HEK293 (cell line): Measurements from ENCODE around the gene KRTAP4-6.
"Not testable (repeated sequence)": the region's sequence is repeated elsewhere in the genome, so short reads cannot be mapped to it uniquely, and the experiment has no call there.

Experiments used
- CTCF ChIA-PET: fragments of 350-600 bp; formaldehyde crosslinking; extraction: SDS; loops from one replicate; lab custom pipeline; 2021; ENCODE audit warnings: antibody characterized with exemption; lab: Yijun Ruan, JAX
- POLR2A ChIA-PET: fragments of 300-600 bp; formaldehyde crosslinking; extraction: SDS; loops from one replicate; lab custom pipeline; 2020; ENCODE audit warnings: antibody characterized with exemption, inconsistent platforms; lab: Yijun Ruan, JAX
- H3K27ac ChIP-seq: fragments of 200-500 bp; sonication (Bioruptor generic); 2 replicates; pipeline ENCODE4 v1.5.1; 2014; ENCODE audit warnings: low read depth, low read length, control low read depth, inconsistent platforms; ENCODE audit errors: extremely low read depth
- H3K36me3 ChIP-seq, 2 experiments: fragments of 200-500 bp in 1 of 2; sonication (Bioruptor generic) in 1 of 2; 1 replicate in 1 of 2; 2 replicates in 1 of 2; pipeline ENCODE4 v1.5.1; 2014 to 2017; ENCODE audit warnings: inconsistent platforms in 2 of 2, low read length in 2 of 2; ENCODE audit not compliant: control insufficient read depth in 2 of 2, insufficient read depth in 1 of 2
- H3K4me1 ChIP-seq: fragments of 200-500 bp; sonication (Bioruptor generic); 2 replicates; pipeline ENCODE4 v1.5.1; 2014; ENCODE audit warnings: mild to moderate bottlenecking, low read length, inconsistent platforms; ENCODE audit not compliant: control insufficient read depth, insufficient read depth
- H3K4me3 ChIP-seq: 2 replicates; pipeline ENCODE4 v1.5.1; 2011; ENCODE audit warnings: low read depth, mild to moderate bottlenecking, control low read depth, low read length, moderate library complexity
- H3K9me3 ChIP-seq: fragments of 200-500 bp; sonication (Bioruptor generic); 2 replicates; pipeline ENCODE4 v1.5.1; 2014; ENCODE audit warnings: low read depth, low read length, inconsistent platforms; ENCODE audit not compliant: control insufficient read depth, insufficient read depth
- KLF16 ChIP-seq: fragments of 450-650 bp; formaldehyde crosslinking; IDR thresholded peaks from 2 replicates; pipeline ENCODE4 v1.5.1; 2017; ENCODE audit warnings: missing biosample characterization, missing genetic modification characterization
- MEIS1 ChIP-seq: sonication (generic); formaldehyde crosslinking; IDR thresholded peaks from 2 replicates; pipeline ENCODE4 v1.8.1; 2022; ENCODE audit warnings: missing genetic modification reagents, mild to moderate bottlenecking, borderline replicate concordance
- ZFHX2 ChIP-seq: fragments of 450-650 bp; formaldehyde crosslinking; conservative IDR thresholded peaks from 2 replicates; pipeline ENCODE4 v1.5.1; 2016; ENCODE audit warnings: missing biosample characterization, missing genetic modification characterization
- ZNF133 ChIP-seq: fragments of 450-650 bp; formaldehyde crosslinking; IDR thresholded peaks from 2 replicates; pipeline ENCODE4 v1.5.1; 2016; ENCODE audit warnings: missing biosample characterization, missing genetic modification characterization
- ZNF140 ChIP-seq: fragments of 450-650 bp; formaldehyde crosslinking; IDR thresholded peaks from 2 replicates; pipeline ENCODE4 v1.5.1; 2016; ENCODE audit warnings: missing biosample characterization, missing genetic modification characterization
- ZNF175 ChIP-seq: fragments of 450-650 bp; formaldehyde crosslinking; IDR thresholded peaks from 2 replicates; pipeline ENCODE4 v1.5.1; 2016; ENCODE audit warnings: missing biosample characterization, missing genetic modification characterization
- ZNF202 ChIP-seq: fragments of 450-650 bp; formaldehyde crosslinking; IDR thresholded peaks from 2 replicates; pipeline ENCODE4 v1.5.1; 2016; ENCODE audit warnings: missing biosample characterization, missing genetic modification characterization, borderline replicate concordance
- ZNF335 ChIP-seq: fragments of 450-650 bp; formaldehyde crosslinking; conservative IDR thresholded peaks from 2 replicates; pipeline ENCODE4 v1.5.1; 2016; ENCODE audit warnings: missing biosample characterization, missing genetic modification characterization
- ZNF37A ChIP-seq: fragments of 450-650 bp; IDR thresholded peaks from 2 replicates; pipeline ENCODE4 v1.5.1; 2018; ENCODE audit warnings: missing biosample characterization, missing genetic modification characterization
- ZNF416 ChIP-seq: fragments of 450-650 bp; formaldehyde crosslinking; IDR thresholded peaks from 2 replicates; pipeline ENCODE4 v1.5.1; 2016; ENCODE audit warnings: missing biosample characterization, missing genetic modification characterization
- ZNF426 ChIP-seq: fragments of 450-650 bp; formaldehyde crosslinking; IDR thresholded peaks from 2 replicates; pipeline ENCODE4 v1.5.1; 2017; ENCODE audit warnings: missing biosample characterization, missing genetic modification characterization, mild to moderate bottlenecking, inconsistent platforms, moderate library complexity
- ZNF433 ChIP-seq: fragments of 450-650 bp; formaldehyde crosslinking; IDR thresholded peaks from 2 replicates; pipeline ENCODE4 v1.5.1; 2016; ENCODE audit warnings: missing biosample characterization, missing genetic modification characterization, low read depth
- ZNF501 ChIP-seq: fragments of 450-650 bp; formaldehyde crosslinking; IDR thresholded peaks from 2 replicates; pipeline ENCODE4 v1.5.1; 2016; ENCODE audit warnings: missing biosample characterization, missing genetic modification characterization
- ZNF585B ChIP-seq: fragments of 450-650 bp; formaldehyde crosslinking; IDR thresholded peaks from 2 replicates; pipeline ENCODE4 v1.5.1; 2016; ENCODE audit warnings: missing biosample characterization, missing genetic modification characterization
- ZNF629 ChIP-seq: fragments of 450-650 bp; formaldehyde crosslinking; IDR thresholded peaks from 2 replicates; pipeline ENCODE4 v1.5.1; 2017; ENCODE audit warnings: missing biosample characterization, missing genetic modification characterization
- ZNF707 ChIP-seq: fragments of 450-650 bp; formaldehyde crosslinking; IDR thresholded peaks from 2 replicates; pipeline ENCODE4 v1.5.1; 2016; ENCODE audit warnings: missing biosample characterization, missing genetic modification characterization
- ZNF777 ChIP-seq: fragments of 450-650 bp; formaldehyde crosslinking; IDR thresholded peaks from 2 replicates; pipeline ENCODE4 v1.5.1; 2017; ENCODE audit warnings: missing biosample characterization, missing genetic modification characterization, borderline replicate concordance
- TF ChIP-seq, protein P1 (sequence below): fragments of 450-650 bp; formaldehyde crosslinking; IDR thresholded peaks from 2 replicates; pipeline ENCODE4 v1.5.1; 2016; ENCODE audit warnings: missing biosample characterization, missing genetic modification characterization
- TF ChIP-seq, protein P2 (sequence below): fragments of 450-650 bp; formaldehyde crosslinking; IDR thresholded peaks from 2 replicates; pipeline ENCODE4 v1.5.1; 2016; ENCODE audit warnings: missing biosample characterization, missing genetic modification characterization
- TF ChIP-seq, protein P3 (sequence below): fragments of 450-650 bp; formaldehyde crosslinking; IDR thresholded peaks from 2 replicates; pipeline ENCODE4 v1.5.1; 2016; ENCODE audit warnings: missing biosample characterization, missing genetic modification characterization
- TF ChIP-seq, protein P4 (sequence below): fragments of 450-650 bp; formaldehyde crosslinking; IDR thresholded peaks from 2 replicates; pipeline ENCODE4 v1.5.1; 2016; ENCODE audit warnings: missing biosample characterization, missing genetic modification characterization

The KRTAP4-6 gene

DNA sequence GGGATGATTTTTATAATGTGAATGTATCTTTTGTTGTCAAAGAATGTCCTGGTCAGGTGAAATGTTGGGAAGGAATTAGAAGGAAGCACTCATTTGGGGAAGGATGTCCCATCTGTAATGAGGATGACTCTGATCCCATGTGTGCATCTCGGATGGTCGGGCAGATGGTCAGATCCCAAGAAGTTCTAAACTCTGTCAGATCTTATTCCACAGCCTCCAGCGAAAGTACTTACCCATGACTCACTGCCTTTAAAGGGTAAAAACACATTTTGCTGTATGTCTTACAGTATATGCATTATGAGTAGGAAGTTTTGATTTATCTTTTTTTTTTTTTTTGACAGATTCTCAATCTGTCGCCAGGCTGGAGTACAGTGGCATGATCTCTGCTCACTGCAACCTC, 21.6 kb downstream of the KRTAP4-6 start (continued):
- TF ChIP-seq, protein P1, sequence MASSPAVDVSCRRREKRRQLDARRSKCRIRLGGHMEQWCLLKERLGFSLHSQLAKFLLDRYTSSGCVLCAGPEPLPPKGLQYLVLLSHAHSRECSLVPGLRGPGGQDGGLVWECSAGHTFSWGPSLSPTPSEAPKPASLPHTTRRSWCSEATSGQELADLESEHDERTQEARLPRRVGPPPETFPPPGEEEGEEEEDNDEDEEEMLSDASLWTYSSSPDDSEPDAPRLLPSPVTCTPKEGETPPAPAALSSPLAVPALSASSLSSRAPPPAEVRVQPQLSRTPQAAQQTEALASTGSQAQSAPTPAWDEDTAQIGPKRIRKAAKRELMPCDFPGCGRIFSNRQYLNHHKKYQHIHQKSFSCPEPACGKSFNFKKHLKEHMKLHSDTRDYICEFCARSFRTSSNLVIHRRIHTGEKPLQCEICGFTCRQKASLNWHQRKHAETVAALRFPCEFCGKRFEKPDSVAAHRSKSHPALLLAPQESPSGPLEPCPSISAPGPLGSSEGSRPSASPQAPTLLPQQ (tag by site-specific recombination): no peak
- TF ChIP-seq, protein P2, sequence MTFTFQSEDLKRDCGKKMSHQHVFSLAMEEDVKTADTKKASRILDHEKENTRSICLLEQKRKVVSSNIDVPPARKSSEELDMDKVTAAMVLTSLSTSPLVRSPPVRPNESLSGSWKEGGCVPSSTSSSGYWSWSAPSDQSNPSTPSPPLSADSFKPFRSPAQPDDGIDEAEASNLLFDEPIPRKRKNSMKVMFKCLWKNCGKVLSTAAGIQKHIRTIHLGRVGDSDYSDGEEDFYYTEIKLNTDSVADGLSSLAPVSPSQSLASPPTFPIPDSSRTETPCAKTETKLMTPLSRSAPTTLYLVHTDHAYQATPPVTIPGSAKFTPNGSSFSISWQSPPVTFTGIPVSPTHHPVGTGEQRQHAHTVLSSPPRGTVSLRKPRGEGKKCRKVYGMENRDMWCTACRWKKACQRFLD (tag by site-specific recombination): no peak
- no peak for TF ChIP-seq KLF16 (tag by site-specific recombination)
- TF ChIP-seq ZNF335: no peak
- no peak for TF ChIP-seq ZNF433 (tag by site-specific recombination)
- TF ChIP-seq ZNF501 (tag by site-specific recombination): no peak
- TF ChIP-seq ZNF202: no peak
- TF ChIP-seq, protein P3, sequence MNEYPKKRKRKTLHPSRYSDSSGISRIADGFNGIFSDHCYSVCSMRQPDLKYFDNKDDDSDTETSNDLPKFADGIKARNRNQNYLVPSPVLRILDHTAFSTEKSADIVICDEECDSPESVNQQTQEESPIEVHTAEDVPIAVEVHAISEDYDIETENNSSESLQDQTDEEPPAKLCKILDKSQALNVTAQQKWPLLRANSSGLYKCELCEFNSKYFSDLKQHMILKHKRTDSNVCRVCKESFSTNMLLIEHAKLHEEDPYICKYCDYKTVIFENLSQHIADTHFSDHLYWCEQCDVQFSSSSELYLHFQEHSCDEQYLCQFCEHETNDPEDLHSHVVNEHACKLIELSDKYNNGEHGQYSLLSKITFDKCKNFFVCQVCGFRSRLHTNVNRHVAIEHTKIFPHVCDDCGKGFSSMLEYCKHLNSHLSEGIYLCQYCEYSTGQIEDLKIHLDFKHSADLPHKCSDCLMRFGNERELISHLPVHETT: no peak
- no peak for TF ChIP-seq ZNF416

DNA sequence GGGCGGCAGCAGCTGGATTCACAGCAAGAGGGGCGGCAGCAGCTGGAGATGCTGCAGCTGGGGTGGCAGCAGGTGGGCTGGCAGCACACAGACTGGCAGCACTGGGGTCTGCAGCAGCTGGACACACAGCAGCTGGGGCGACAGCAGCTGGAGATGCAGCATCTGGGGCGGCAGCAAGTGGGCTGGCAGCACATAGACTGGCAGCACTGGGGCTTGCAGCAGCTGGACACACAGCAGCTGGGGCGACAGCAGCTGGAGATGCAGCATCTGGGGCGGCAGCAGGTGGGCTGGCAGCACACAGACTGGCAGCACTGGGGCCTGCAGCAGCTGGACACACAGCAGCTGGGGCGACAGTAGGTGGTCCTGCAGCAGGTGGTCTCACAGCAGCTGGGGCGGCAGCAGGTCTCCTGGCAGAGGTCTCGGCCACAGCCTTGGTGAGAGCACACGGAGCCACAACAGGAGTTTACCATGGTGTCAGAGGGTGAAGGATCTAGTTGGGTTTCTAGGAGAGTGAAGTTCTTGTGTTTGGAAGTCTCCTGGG, 22.4 kb downstream of the KRTAP4-6 start, which contains the start of gene KRTAP4-11:
Gene KRTAP4-11, minus strand, starts transcription at position 528 of the 541 bp plus-strand sequence. Its CDS starts 58 bp downstream, at position 470.
- H3K27ac ChIP-seq, H3K4me3 ChIP-seq, POLR2A ChIA-PET, H3K9me3 ChIP-seq, H3K36me3 ChIP-seq, H3K4me1 ChIP-seq: not testable (repeated sequence)
- CTCF ChIA-PET: interaction anchor here (0.7 kb wide), 1 partner anchor 45 kb away, joined by 4 read pairs; no protein-coding TSS in a partner anchor

DNA sequence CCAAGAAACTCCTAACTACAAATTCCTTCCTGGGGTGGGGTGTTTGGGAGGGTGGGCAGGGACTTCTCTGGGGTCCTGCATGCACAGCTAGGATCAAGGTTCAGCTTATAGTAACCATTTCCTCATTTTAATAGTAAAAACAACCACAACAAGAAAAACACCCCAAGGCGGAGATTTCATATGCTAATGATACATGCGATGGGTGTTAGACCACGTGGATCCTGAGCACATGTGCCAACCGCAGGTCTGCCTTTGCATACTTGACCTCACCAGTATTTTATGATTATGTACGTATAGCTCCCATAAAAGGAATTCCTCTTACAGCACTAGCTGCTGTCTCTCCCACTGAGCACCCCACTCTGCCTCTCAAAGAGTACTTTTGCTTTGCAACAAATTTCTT, 24.0 kb downstream of the KRTAP4-6 start:
- no peaks in the 10 kb centered on the region for H3K4me1 ChIP-seq
- no peaks in the 10 kb centered on the region for H3K9me3 ChIP-seq
- H3K36me3 ChIP-seq: no peaks in the 10 kb centered on the region
- H3K27ac ChIP-seq: no peak overlapping the region
- ChIA-PET CTCF (no interaction called here), POLR2A (no interaction called here)
- TF ChIP-seq ZNF426 (tag by site-specific recombination) (no peak), ZNF707 (no peak), ZNF133 (tag by site-specific recombination) (no peak), ZNF37A (tag by site-specific recombination) (no peak), ZNF585B (tag by site-specific recombination) (no peak), MEIS1 (CRISPR knock-in tag) (no peak), ZFHX2 (tag by site-specific recombination) (no peak), ZNF140 (tag by site-specific recombination) (no peak), ZNF777 (no peak), ZNF629 (tag by site-specific recombination) (no peak), ZNF175 (tag by site-specific recombination) (no peak)
- TF ChIP-seq, protein P4, sequence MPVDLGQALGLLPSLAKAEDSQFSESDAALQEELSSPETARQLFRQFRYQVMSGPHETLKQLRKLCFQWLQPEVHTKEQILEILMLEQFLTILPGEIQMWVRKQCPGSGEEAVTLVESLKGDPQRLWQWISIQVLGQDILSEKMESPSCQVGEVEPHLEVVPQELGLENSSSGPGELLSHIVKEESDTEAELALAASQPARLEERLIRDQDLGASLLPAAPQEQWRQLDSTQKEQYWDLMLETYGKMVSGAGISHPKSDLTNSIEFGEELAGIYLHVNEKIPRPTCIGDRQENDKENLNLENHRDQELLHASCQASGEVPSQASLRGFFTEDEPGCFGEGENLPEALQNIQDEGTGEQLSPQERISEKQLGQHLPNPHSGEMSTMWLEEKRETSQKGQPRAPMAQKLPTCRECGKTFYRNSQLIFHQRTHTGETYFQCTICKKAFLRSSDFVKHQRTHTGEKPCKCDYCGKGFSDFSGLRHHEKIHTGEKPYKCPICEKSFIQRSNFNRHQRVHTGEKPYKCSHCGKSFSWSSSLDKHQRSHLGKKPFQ: no peak
- TF ChIP-seq, protein P1 (tag by site-specific recombination): no peak
- H3K4me3 ChIP-seq: no peak overlapping the region
